Skin of body (tissue), 2 donors: ENCODE results near the gene BTAF1. TPM values are rescaled to one million over a fixed set of nuclear protein-coding genes. Genes with fewer than 3 reads are reported as not detected.
"Not testable (repeated sequence)": the region's sequence is repeated elsewhere in the genome, so short reads cannot be mapped to it uniquely, and the experiment has no call there.

Experiments
- DNase-seq: peaks from one replicate; lab custom pipeline; 2025; lab: John Stamatoyannopoulos, UW
- total RNA-seq: library from RNA; depleted of rRNA; stranded (reverse); fragments of >200 nt; gene quantifications from one replicate; pipeline ENCODE4 v1.2.3, GENCODE V29; 2014

BTAF1 gene
- total RNA-seq, result 59.1 TPM

GRCh38 chr10:91923371-91924211 is at the start of gene BTAF1:
Gene BTAF1 (plus strand): TSS chr10:91923770. CDS start chr10:91924077, 307 bp downstream.
- DNase-seq, result peak; percentile 92

- no peak for DNase-seq
These were observed 48.4 kb upstream of the BTAF1 start for GRCh38 chr10:91875156-91875555.

- no peak for DNase-seq
These were observed 47.8 kb upstream of the BTAF1 start for GRCh38 chr10:91875779-91876178.

- DNase-seq, result no peak
These were observed 43.9 kb upstream of the BTAF1 start for GRCh38 chr10:91879515-91880170.

GRCh38 chr10:91880310-91880709 is 43.3 kb upstream of the BTAF1 start:
- DNase-seq, result no peak

- peak; percentile 53 for DNase-seq
These were observed 39.8 kb upstream of the BTAF1 start for GRCh38 chr10:91883549-91884444.

GRCh38 chr10:91884536-91884935 is 39.0 kb upstream of the BTAF1 start:
- DNase-seq, result no peak

GRCh38 chr10:91885362-91886079 is 38.0 kb upstream of the BTAF1 start:
- DNase-seq, result no peak

- DNase-seq, result no peak
These were observed 36.7 kb upstream of the BTAF1 start for GRCh38 chr10:91886954-91887271.

- DNase-seq, result no peak
These were observed 36.1 kb upstream of the BTAF1 start for GRCh38 chr10:91887272-91888076.

- no peak for DNase-seq
These were observed 32.2 kb upstream of the BTAF1 start for GRCh38 chr10:91891125-91892001.

- DNase-seq, result no peak
These were observed 30.5 kb upstream of the BTAF1 start for GRCh38 chr10:91893051-91893450.

- DNase-seq, result not testable (repeated sequence)
These were observed 29.3 kb upstream of the BTAF1 start for GRCh38 chr10:91894261-91894685.

GRCh38 chr10:91896212-91896756 is 27.3 kb upstream of the BTAF1 start:
- no peak for DNase-seq

GRCh38 chr10:91897421-91897820 is 26.1 kb upstream of the BTAF1 start:
- DNase-seq, result no peak

- no peak for DNase-seq
These were observed 21.5 kb upstream of the BTAF1 start for GRCh38 chr10:91901784-91902677.

- DNase-seq, result no peak
These were observed 16.5 kb upstream of the BTAF1 start for GRCh38 chr10:91907033-91907594.

GRCh38 chr10:91907914-91908336 is 15.6 kb upstream of the BTAF1 start:
- no peak for DNase-seq
